T-cell (primary cell): ENCODE measurements around the gene MCF2L. TPM values are rescaled to one million over a fixed set of nuclear protein-coding genes. Genes with fewer than 3 reads are reported as not detected.

ENCODE experiments used
- ATAC-seq, 4 experiments: fragments of 200-7000 bp in 3 of 4; fragments of 150-1000 bp in 1 of 4; cut with Tn5 transposase; replicated peaks in 1 of 4; 1 replicate in 3 of 4; 2 replicates in 1 of 4; pipeline ENCODE4 v1.10.0; 2021; ENCODE audit warnings: moderate library complexity in 3 of 4, mild to moderate bottlenecking in 2 of 4, moderate number of reproducible peaks in 1 of 4
- CTCF ChIA-PET, 2 donors: fragments of 300-600 bp; sonication (Branson Sonifier 250); formaldehyde crosslinking; loops; one replicate each; lab custom pipeline; 2022; ENCODE audit warnings: antibody characterized with exemption in 2 of 2; lab: Charles Lee
- POLR2A ChIA-PET, 2 donors: fragments of 300-600 bp; sonication (Branson Sonifier 250); formaldehyde crosslinking; loops; one replicate each; lab custom pipeline; 2022; ENCODE audit warnings: antibody characterized with exemption in 2 of 2; lab: Charles Lee
- DNase-seq, 35 experiments: peaks; one replicate each; pipeline versions ENCODE4 v3.0.0 to v3.0.0-alpha.2; 2013 to 2023
- H3K27ac ChIP-seq: one replicate; pipeline ENCODE4 v1.5.1; 2013; ENCODE audit warnings: low read length
- H3K27me3 ChIP-seq, 2 experiments: replicated peaks in 1 of 2; 1 replicate in 1 of 2; 2 replicates in 1 of 2; pipeline versions ENCODE4 v1.6.1 to v1.7.0; 2013; ENCODE audit warnings: low read length in 1 of 2, mixed read lengths in 1 of 2; ENCODE audit not compliant: control insufficient read depth in 2 of 2, insufficient read depth in 2 of 2; ENCODE audit errors: extremely low read depth in 1 of 2
- H3K36me3 ChIP-seq, 2 donors: 1 replicate in 1 of 2; 2 replicates in 1 of 2; pipeline versions ENCODE4 v1.6.1 to v1.7.0; 2013; ENCODE audit warnings: low read length in 1 of 2; ENCODE audit not compliant: control insufficient read depth in 2 of 2, insufficient read depth in 1 of 2; ENCODE audit errors: extremely low read depth in 1 of 2
- H3K4me1 ChIP-seq, 2 experiments: 1 replicate in 1 of 2; 2 replicates in 1 of 2; pipeline versions ENCODE4 v1.6.1 to v1.7.0; 2013; ENCODE audit warnings: low read length in 2 of 2, mixed read lengths in 1 of 2; ENCODE audit not compliant: insufficient read depth in 2 of 2, control insufficient read depth in 1 of 2; ENCODE audit errors: extremely low read depth in 1 of 2
- H3K4me3 ChIP-seq, 2 donors: 1 replicate in 1 of 2; 2 replicates in 1 of 2; pipeline versions ENCODE4 v1.5.1 to v1.7.0; 2013; ENCODE audit warnings: mild to moderate bottlenecking in 2 of 2, low read length in 1 of 2, moderate library complexity in 1 of 2; ENCODE audit not compliant: control insufficient read depth in 1 of 2; ENCODE audit errors: extremely low read depth in 1 of 2
- H3K9me3 ChIP-seq: 2 replicates; pipeline ENCODE4 v1.7.0; 2013
- H3K27ac Mint-ChIP-seq, 2 donors: one replicate each; pipeline ENCODE4 v1.8.0; 2020 to 2021; ENCODE audit warnings: mild to moderate bottlenecking in 2 of 2, mixed read lengths in 2 of 2
- H3K27me3 Mint-ChIP-seq, 2 donors: one replicate each; pipeline ENCODE4 v1.8.0; 2021 to 2022; ENCODE audit warnings: mixed read lengths in 2 of 2
- H3K36me3 Mint-ChIP-seq: one replicate; pipeline ENCODE4 v1.8.0; 2021; ENCODE audit warnings: mixed read lengths
- H3K4me1 Mint-ChIP-seq, 3 donors: one replicate each; pipeline ENCODE4 v1.8.0; 2020 to 2022; ENCODE audit warnings: mixed read lengths in 3 of 3, mild to moderate bottlenecking in 1 of 3
- H3K4me3 Mint-ChIP-seq, 3 donors: one replicate each; pipeline ENCODE4 v1.8.0; 2020 to 2022; ENCODE audit warnings: mild to moderate bottlenecking in 3 of 3, mixed read lengths in 3 of 3, moderate library complexity in 3 of 3
- H3K9me3 Mint-ChIP-seq, 3 donors: one replicate each; pipeline ENCODE4 v1.8.0; 2020 to 2022; ENCODE audit warnings: mixed read lengths in 3 of 3
- WGBS: methylation state at CpG from one replicate; pipeline ENCODE4 v1.1.5; 2013; ENCODE audit warnings: missing lambda C conversion rate; ENCODE audit not compliant: insufficient coverage; 5-methylcytosine and 5-hydroxymethylcytosine counted together
- total RNA-seq, 35 experiments: library from RNA in 6 of 35; stranded (reverse) in 6 of 35; fragments of 120-200 nt in 1 of 35; gene quantifications; one replicate each; pipeline versions ENCODE4 v1.2.1 to v1.2.4 and lab custom pipeline; 2013 to 2026

The MCF2L gene
- total RNA-seq, 5 donors from 2014 or later (not counting 1 experiment from before 2014, with no cell fraction given) = 18.2 to 30.0 (median 24.7) TPM

DNA sequence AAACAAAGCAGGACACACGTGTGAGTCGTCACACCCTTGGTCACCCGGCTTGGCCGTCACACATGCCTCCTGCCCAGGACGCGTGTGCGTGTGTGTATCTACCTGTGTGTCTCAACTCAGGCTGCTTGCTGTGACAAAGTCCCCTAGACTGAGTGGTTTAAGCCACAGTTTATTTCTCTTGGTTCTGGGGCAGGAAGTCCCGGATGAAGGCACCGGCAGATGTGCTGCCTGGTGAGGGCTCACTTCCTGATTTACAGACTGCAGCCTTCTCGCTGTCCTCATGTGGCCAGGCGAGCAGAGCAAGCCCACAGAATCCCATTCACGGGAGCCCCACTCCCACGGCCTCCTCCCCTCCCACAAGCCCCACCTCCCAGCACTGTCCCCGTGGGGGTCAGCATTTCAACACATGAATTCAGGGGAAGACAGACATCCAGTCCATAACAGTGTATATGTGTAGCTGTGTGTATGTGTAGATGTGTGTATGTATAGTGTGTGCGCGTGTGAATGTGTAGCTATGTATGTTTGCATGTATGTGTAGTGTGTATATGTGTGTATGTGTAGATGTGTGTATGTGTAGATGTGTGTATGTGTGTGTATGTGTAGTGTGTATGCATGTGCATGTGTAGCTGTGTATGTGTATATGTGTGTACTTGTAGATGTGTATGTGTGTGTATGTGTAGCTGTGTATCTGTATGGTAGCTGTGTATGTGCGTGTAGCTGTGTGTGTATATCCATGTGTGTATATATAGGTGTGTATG is 51.5 kb downstream of the MCF2L start:
- Mint-ChIP-seq H3K27ac (no peak overlapping the region), H3K9me3 (no peaks in the 10 kb centered on the region), H3K36me3 (peaks cover 23% of the 10 kb centered on the region), H3K27me3 (no peaks in the 10 kb centered on the region), H3K4me3 (no peak overlapping the region), H3K4me1 (peaks cover 5 to 9% (median 9%) of the 10 kb centered on the region in 3 donors)
- Histone ChIP-seq H3K27me3 (peaks cover 0 to 3% of the 10 kb centered on the region in 2 experiments), H3K4me1 (no peaks in the 10 kb centered on the region), H3K4me3 (no peak overlapping the region), H3K27ac (no peak overlapping the region), H3K36me3 (no peaks in the 10 kb centered on the region), H3K9me3 (no peaks in the 10 kb centered on the region)
- WGBS = 77% methylated on average over 12 of the region's 17 CpGs
- DNase-seq (peak in 1 of 35 experiments; percentile 8), ATAC-seq (no peak)
- CTCF ChIA-PET = interaction anchor here in 1 of 2 donors (1.0 kb wide), 1 partner anchor 10 kb away, joined by 3 read pairs; no protein-coding TSS in a partner anchor
- POLR2A ChIA-PET = no interaction called here

DNA sequence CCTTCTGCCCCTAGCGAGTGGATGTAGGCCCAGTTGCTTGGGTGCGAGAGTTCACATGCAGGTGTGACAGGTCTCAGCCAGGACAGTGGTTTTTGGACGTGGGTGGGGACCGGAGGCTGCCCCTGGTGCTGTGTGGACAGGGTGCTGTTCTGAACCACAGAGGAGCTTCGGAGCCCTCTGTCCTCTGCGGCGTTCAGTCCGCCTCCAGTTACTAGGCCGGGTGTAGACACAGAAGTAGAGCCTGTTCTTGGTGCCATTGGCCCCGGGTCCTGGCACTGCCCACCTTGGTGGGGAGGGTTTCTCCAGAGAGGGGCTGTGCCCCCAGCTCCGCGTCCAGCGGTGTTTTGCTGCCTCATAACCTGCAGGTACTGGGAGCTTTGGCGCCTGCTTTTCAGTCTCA is 52.4 kb downstream of the MCF2L start:
- Mint-ChIP-seq H3K4me1 (peaks cover 5 to 9% (median 9%) of the 10 kb centered on the region in 3 donors), H3K36me3 (peaks cover 23% of the 10 kb centered on the region), H3K27ac (no peak overlapping the region), H3K9me3 (no peaks in the 10 kb centered on the region), H3K4me3 (no peak overlapping the region), H3K27me3 (no peaks in the 10 kb centered on the region)
- Histone ChIP-seq H3K4me1 (no peaks in the 10 kb centered on the region), H3K27me3 (no peaks in the 10 kb centered on the region), H3K4me3 (no peak overlapping the region), H3K36me3 (no peaks in the 10 kb centered on the region), H3K27ac (no peak overlapping the region), H3K9me3 (no peaks in the 10 kb centered on the region)
- ChIA-PET CTCF (no interaction called here), POLR2A (no interaction called here)
- ATAC-seq = no peak
- DNase-seq = no peak
- 95% methylated on average over 10 of the region's 14 CpGs for WGBS

GRCh38 chr13:113021811-113022210 is 52.8 kb downstream of the MCF2L start:
- DNase-seq (no peak), ATAC-seq (no peak)
- no peaks in the 10 kb centered on the region for H3K9me3 Mint-ChIP-seq
- Histone ChIP-seq H3K4me1 (no peaks in the 10 kb centered on the region), H3K36me3 (no peaks in the 10 kb centered on the region), H3K4me3 (no peak overlapping the region), H3K9me3 (no peaks in the 10 kb centered on the region), H3K27me3 (no peaks in the 10 kb centered on the region), H3K27ac (no peak overlapping the region)
- peaks cover 5 to 9% (median 9%) of the 10 kb centered on the region in 3 donors for H3K4me1 Mint-ChIP-seq
- peaks cover 21% of the 10 kb centered on the region for H3K36me3 Mint-ChIP-seq
- ChIA-PET CTCF (no interaction called here), POLR2A (no interaction called here)
- no peak overlapping the region for H3K4me3 Mint-ChIP-seq
- H3K27me3 Mint-ChIP-seq = no peaks in the 10 kb centered on the region
- no peak overlapping the region for H3K27ac Mint-ChIP-seq
- WGBS = 90% methylated on average over 7 of the region's 7 CpGs

DNA sequence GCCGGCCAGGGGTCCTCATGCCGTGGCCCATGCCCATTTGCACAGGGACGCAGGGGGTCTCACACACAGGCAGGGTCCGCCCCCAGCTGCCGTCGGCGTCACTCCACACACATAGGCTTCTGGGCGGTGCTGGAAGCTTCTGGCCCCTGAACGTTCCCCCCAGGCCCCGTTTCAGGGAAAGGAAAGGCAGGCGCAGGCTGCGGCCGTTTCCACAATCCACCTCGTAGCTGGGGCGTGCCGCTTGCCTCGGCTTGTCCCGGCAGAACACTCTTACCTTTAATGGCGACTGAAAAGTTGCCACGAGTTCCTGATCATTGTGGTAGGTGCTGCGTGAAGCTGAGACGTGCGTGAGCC is 53.4 kb downstream of the MCF2L start:
- no peaks in the 10 kb centered on the region for H3K9me3 ChIP-seq
- Mint-ChIP-seq H3K27me3 (no peaks in the 10 kb centered on the region), H3K4me3 (no peak overlapping the region), H3K27ac (no peak overlapping the region), H3K4me1 (peaks cover 5 to 9% (median 9%) of the 10 kb centered on the region in 3 donors), H3K9me3 (no peaks in the 10 kb centered on the region), H3K36me3 (peaks cover 16% of the 10 kb centered on the region)
- H3K27ac ChIP-seq = no peak overlapping the region
- DNase-seq = no peak
- CTCF ChIA-PET = no interaction called here
- 85% methylated on average over 21 of the region's 23 CpGs for WGBS
- no peak for ATAC-seq
- no peaks in the 10 kb centered on the region for H3K36me3 ChIP-seq
- H3K4me3 ChIP-seq = no peak overlapping the region
- H3K4me1 ChIP-seq = no peaks in the 10 kb centered on the region
- H3K27me3 ChIP-seq = no peaks in the 10 kb centered on the region
- POLR2A ChIA-PET = no interaction called here

GRCh38 chr13:113022745-113023574 is 53.9 kb downstream of the MCF2L start:
- no peaks in the 10 kb centered on the region for H3K27me3 Mint-ChIP-seq
- H3K4me3 Mint-ChIP-seq = no peak overlapping the region
- H3K36me3 Mint-ChIP-seq = peaks cover 11% of the 10 kb centered on the region
- POLR2A ChIA-PET = no interaction called here
- peaks cover 5 to 9% (median 9%) of the 10 kb centered on the region in 3 donors for H3K4me1 Mint-ChIP-seq
- CTCF ChIA-PET = no interaction called here
- Histone ChIP-seq H3K36me3 (no peaks in the 10 kb centered on the region), H3K9me3 (no peaks in the 10 kb centered on the region), H3K4me1 (no peaks in the 10 kb centered on the region), H3K27ac (no peak overlapping the region), H3K4me3 (no peak overlapping the region), H3K27me3 (peaks cover 0 to 2% of the 10 kb centered on the region in 2 experiments)
- DNase-seq (no peak), ATAC-seq (no peak)
- H3K9me3 Mint-ChIP-seq = no peaks in the 10 kb centered on the region
- 89% methylated on average over 39 of the region's 39 CpGs for WGBS
- no peak overlapping the region for H3K27ac Mint-ChIP-seq

DNA sequence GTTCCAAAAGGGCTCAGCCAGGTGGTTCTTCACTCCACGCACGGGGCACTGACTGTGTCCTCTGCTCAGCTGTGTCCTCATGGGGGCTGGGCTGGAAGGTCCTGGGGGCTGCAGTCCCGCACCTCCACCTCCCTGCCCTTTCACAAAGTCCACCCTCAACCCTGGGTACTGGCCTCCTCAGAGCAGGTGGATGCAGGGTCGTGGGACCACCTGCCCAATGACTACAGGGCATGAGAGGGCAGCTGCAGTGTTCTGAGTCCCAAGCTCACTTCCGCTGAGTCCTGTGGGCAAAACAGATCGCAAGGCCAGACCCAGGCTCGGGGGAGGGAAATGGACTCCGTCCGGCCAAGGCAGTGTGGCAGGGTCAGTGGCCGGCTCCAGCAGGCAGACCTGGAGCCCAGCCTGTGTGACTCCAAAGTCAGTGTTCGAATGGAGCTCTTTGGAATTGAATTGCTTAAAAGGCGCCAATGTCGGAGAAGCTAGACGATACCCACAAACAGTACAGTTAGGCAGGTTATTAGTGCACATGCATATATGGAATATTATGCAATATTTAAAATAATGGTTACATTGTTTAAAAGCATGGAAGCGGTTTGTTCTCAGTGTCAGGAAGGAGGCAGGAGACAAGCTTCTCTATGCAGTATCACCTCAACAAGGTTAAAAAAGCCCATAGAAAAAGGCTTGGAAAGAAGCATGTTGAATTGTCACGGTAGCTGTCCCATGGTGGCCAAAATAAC is 54.8 kb downstream of the MCF2L start:
- DNase-seq = no peak
- ChIA-PET POLR2A (no interaction called here), CTCF (interaction anchor here in 1 of 2 donors (0.5 kb wide), 1 partner anchor 118 kb away, joined by 3 read pairs; no protein-coding TSS in a partner anchor)
- no peaks in the 10 kb centered on the region for H3K27me3 Mint-ChIP-seq
- H3K4me1 ChIP-seq = no peaks in the 10 kb centered on the region
- no peaks in the 10 kb centered on the region for H3K9me3 ChIP-seq
- no peak overlapping the region for H3K27ac Mint-ChIP-seq
- H3K4me3 Mint-ChIP-seq = no peak overlapping the region
- no peak for ATAC-seq
- H3K36me3 Mint-ChIP-seq = peaks cover 5% of the 10 kb centered on the region
- H3K27me3 ChIP-seq = peaks cover 0 to 2% of the 10 kb centered on the region in 2 experiments
- H3K27ac ChIP-seq = no peak overlapping the region
- peaks cover 5 to 9% (median 9%) of the 10 kb centered on the region in 3 donors for H3K4me1 Mint-ChIP-seq
- H3K4me3 ChIP-seq = no peak overlapping the region
- WGBS = 74% methylated on average over 11 of the region's 16 CpGs
- H3K9me3 Mint-ChIP-seq = no peaks in the 10 kb centered on the region
- no peaks in the 10 kb centered on the region for H3K36me3 ChIP-seq
